GM12872 (cell line): ENCODE data around the gene PAGE2.

Experiments
- TF ChIP-seq, protein P1 (sequence below): IDR thresholded peaks from 3 replicates; pipeline ENCODE4 v1.5.1; 2011; ENCODE audit warnings: low read depth, mild to moderate bottlenecking, low read length, moderate library complexity; ENCODE audit not compliant: insufficient read depth

Gene PAGE2

GRCh38 chrX:55119271-55119670 is 30.5 kb downstream of the PAGE2 start:
- TF ChIP-seq, protein P1, sequence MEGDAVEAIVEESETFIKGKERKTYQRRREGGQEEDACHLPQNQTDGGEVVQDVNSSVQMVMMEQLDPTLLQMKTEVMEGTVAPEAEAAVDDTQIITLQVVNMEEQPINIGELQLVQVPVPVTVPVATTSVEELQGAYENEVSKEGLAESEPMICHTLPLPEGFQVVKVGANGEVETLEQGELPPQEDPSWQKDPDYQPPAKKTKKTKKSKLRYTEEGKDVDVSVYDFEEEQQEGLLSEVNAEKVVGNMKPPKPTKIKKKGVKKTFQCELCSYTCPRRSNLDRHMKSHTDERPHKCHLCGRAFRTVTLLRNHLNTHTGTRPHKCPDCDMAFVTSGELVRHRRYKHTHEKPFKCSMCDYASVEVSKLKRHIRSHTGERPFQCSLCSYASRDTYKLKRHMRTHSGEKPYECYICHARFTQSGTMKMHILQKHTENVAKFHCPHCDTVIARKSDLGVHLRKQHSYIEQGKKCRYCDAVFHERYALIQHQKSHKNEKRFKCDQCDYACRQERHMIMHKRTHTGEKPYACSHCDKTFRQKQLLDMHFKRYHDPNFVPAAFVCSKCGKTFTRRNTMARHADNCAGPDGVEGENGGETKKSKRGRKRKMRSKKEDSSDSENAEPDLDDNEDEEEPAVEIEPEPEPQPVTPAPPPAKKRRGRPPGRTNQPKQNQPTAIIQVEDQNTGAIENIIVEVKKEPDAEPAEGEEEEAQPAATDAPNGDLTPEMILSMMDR, result no peak

- TF ChIP-seq, protein P1, result no peak
These were observed 30.9 kb downstream of the PAGE2 start for GRCh38 chrX:55119712-55120111.

- TF ChIP-seq, protein P1, result no peak
These were observed 32.0 kb downstream of the PAGE2 start for GRCh38 chrX:55120761-55121358.

- TF ChIP-seq, protein P1, result no peak
These were observed 35.1 kb downstream of the PAGE2 start for GRCh38 chrX:55123900-55124299.

GRCh38 chrX:55127692-55128091 is 38.9 kb downstream of the PAGE2 start:
- TF ChIP-seq, protein P1, result no peak

DNA sequence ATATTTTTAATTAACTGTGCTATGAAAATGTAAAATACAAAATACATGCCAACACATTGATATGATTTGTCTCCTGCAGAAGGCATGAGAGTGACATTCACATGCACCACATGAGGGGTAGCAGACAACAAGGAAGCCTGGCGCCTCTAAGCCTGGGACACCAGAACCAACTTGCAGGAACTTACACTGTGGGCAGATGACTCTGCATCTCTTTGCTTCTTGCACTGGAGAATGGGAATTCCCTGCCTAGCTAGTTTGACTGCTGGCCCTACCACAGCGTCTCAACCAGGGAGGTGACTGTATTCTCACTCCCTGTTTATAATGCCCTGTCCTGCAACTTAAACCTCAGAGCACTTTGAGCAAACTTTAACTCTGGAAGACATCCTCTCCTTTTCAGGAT is 40.5 kb downstream of the PAGE2 start:
- TF ChIP-seq, protein P1, result no peak

- TF ChIP-seq, protein P1, result no peak
These were observed 41.7 kb downstream of the PAGE2 start for GRCh38 chrX:55130481-55130880.
